Pancreas (tissue), 10 donors: ENCODE results near the gene IGFL3. TPM values are rescaled to one million over a fixed set of nuclear protein-coding genes. Genes with fewer than 3 reads are reported as not detected.

ENCODE experiments used
- ATAC-seq, 4 donors: fragments of 200-7000 bp; cut with Tn5 transposase; one replicate each; pipeline versions ENCODE4 v1.8.0 to v1.9.1; 2020; ENCODE audit warnings: mild to moderate bottlenecking in 4 of 4, moderate library complexity in 4 of 4
- DNase-seq, 6 donors: peaks; one replicate each; pipeline ENCODE4 v3.0.0-alpha.2; 2020
- FAIRE-seq: peaks from 2 replicates; lab custom pipeline; 2012; peaks lifted over from hg19 to GRCh38; lab: Jason Lieb, UNC
- H3K27ac ChIP-seq, 4 donors: fragments of 200-600 bp; sonication (generic); 1 replicate in 3 of 4; 2 replicates in 1 of 4; pipeline versions ENCODE4 v1.5.0 to v1.8.0; 2020
- H3K27me3 ChIP-seq, 4 donors: fragments of 200-600 bp; one replicate each; pipeline ENCODE4 v1.8.0; 2021
- H3K36me3 ChIP-seq, 3 donors: fragments of 200-600 bp; sonication (generic) in 1 of 3; one replicate each; pipeline versions ENCODE4 v1.5.0 to v1.8.0; 2020 to 2021
- H3K4me1 ChIP-seq, 3 donors: fragments of 200-600 bp; one replicate each; pipeline ENCODE4 v1.8.0; 2021
- H3K4me3 ChIP-seq, 4 donors: fragments of 200-600 bp; sonication (generic) in 2 of 4; one replicate each; pipeline versions ENCODE4 v1.5.0 to v1.8.0; 2020 to 2021
- H3K9me3 ChIP-seq, 4 donors: fragments of 200-600 bp; one replicate each; pipeline ENCODE4 v1.8.0; 2021
- CTCF ChIP-seq, 4 donors: fragments of 200-600 bp; sonication (generic) in 3 of 4; IDR thresholded peaks; one replicate each; pipeline versions ENCODE4 v1.5.0 to v1.8.0; 2021; ENCODE audit warnings: antibody characterized with exemption in 4 of 4
- WGBS, 2 donors: extraction: QIAGEN DNeasy Blood & Tissue Kit; methylation state at CpG; one replicate each; pipeline ENCODE4 v1.1.7; 2013; 5-methylcytosine and 5-hydroxymethylcytosine counted together
- intact Hi-C, 3 donors: fragments of 100-400 bp; cut with DNase I; formaldehyde crosslinking; loops; one replicate each; pipeline versions ENCODE4 v1.11.1 to v1.14.2; 2022
- polyA plus RNA-seq, 2 donors: library from polyadenylated mRNA; stranded (reverse); fragments of 200-250 nt; gene quantifications; one replicate each; pipeline ENCODE4 v1.2.3, GENCODE V29; 2013
- total RNA-seq, 6 donors: library from RNA; stranded (reverse); fragmentation: NEBNext Ultra II Directional in 4 of 6; extraction: Animal tissue kit (Norgen Biotek cat#: 25700) in 4 of 6; gene quantifications; one replicate each; pipeline versions ENCODE4 v1.2.1 to v1.2.4, GENCODE V29; 2021 to 2023
- donor health status: healthy with polysubstance abuse.
- donor health status: DM: no; HTN: no; CAD: no; lungs with moderate emphysema.
- donor health status: DM: no; HTN: no; CAD: no.
- donor health status: control.
- donor health status: control.
- donor health status: Bipolar disorder and iron deficiency.
- donor health status: DM: yes; HTN: yes; CAD: no.
- donor health status: DM: no; HTN: no; CAD: no.
- donor health status: DM: no; HTN: no; CAD: no.
- donor health status: DM: yes; HTN: yes; CAD: no.

The IGFL3 gene
- total and polyA plus RNA-seq, 8 donors: not detected

GRCh38 chr19:46089432-46089831 is 35.1 kb downstream of the IGFL3 start:
- Histone ChIP-seq H3K36me3 (no peaks in the 10 kb centered on the region), H3K9me3 (no peaks in the 10 kb centered on the region), H3K27ac (no peak overlapping the region), H3K4me3 (no peak overlapping the region), H3K27me3 (peaks cover 0 to 6% (median 0%) of the 10 kb centered on the region in 4 donors), H3K4me1 (no peaks in the 10 kb centered on the region)
- no peak for FAIRE-seq
- TF ChIP-seq CTCF (IDR thresholded peaks at IDR 0.05): no peak
- WGBS, 2 donors: 80 to 93% methylated on average over 1 of the region's 1 CpG
- intact Hi-C loops: loop anchor here in 1 of 3 donors (10.0 kb wide), 1 partner anchor 175 kb away; no protein-coding TSS in a partner anchor
- DNase-seq: no peak
- no peak for ATAC-seq

GRCh38 chr19:46088101-46088500 is 36.4 kb downstream of the IGFL3 start:
- DNase-seq (no peak), FAIRE-seq (no peak), ATAC-seq (no peak)
- Histone ChIP-seq H3K36me3 (no peaks in the 10 kb centered on the region), H3K27ac (no peak overlapping the region), H3K4me1 (no peaks in the 10 kb centered on the region), H3K9me3 (no peaks in the 10 kb centered on the region), H3K27me3 (peaks cover 0 to 6% (median 0%) of the 10 kb centered on the region in 4 donors), H3K4me3 (no peak overlapping the region)
- intact Hi-C loops: loop anchor here in 1 of 3 donors (10.0 kb wide), 1 partner anchor 177 kb away; no protein-coding TSS in a partner anchor
- no peak for TF ChIP-seq CTCF (IDR thresholded peaks at IDR 0.05)
- WGBS, 2 donors: 78 to 82% methylated on average over 2 of the region's 2 CpGs

- Histone ChIP-seq H3K27ac (no peak overlapping the region), H3K4me1 (no peaks in the 10 kb centered on the region), H3K9me3 (no peaks in the 10 kb centered on the region), H3K27me3 (no peaks in the 10 kb centered on the region), H3K36me3 (no peaks in the 10 kb centered on the region), H3K4me3 (no peak overlapping the region)
- intact Hi-C loops: loop anchor here in 1 of 3 donors (10.0 kb wide), 1 partner anchor 179 kb away; no protein-coding TSS in a partner anchor
- TF ChIP-seq CTCF (IDR thresholded peaks at IDR 0.05): no peak
- FAIRE-seq (no peak), DNase-seq (no peak), ATAC-seq (no peak)
- 16 to 33% methylated on average over 1 of the region's 1 CpG for WGBS, 2 donors
Measured at GRCh38 chr19:46085888-46086287, 38.6 kb downstream of the IGFL3 start.

- H3K36me3 ChIP-seq: no peaks in the 10 kb centered on the region
- intact Hi-C loops: loop anchor here in 1 of 3 donors (5.0 to 10.0 kb wide), 2 partner anchors 105 to 182 kb away; no protein-coding TSS in a partner anchor
- H3K4me1 ChIP-seq: no peaks in the 10 kb centered on the region
- H3K4me3 ChIP-seq: no peak overlapping the region
- TF ChIP-seq CTCF (IDR thresholded peaks at IDR 0.05): no peak
- H3K27ac ChIP-seq: no peak overlapping the region
- peaks cover 0 to 8% (median 5%) of the 10 kb centered on the region in 4 donors for H3K27me3 ChIP-seq
- 47% methylated on average over 2 of the region's 2 CpGs for WGBS, 2 donors
- no peaks in the 10 kb centered on the region for H3K9me3 ChIP-seq
- DNase-seq (no peak), FAIRE-seq (no peak), ATAC-seq (no peak)
Measured at GRCh38 chr19:46082728-46083050, 41.8 kb downstream of the IGFL3 start.
